NCI-H460 (cell line): ENCODE results near the gene WDR86. TPM values are rescaled to one million over a fixed set of nuclear protein-coding genes. Genes with fewer than 3 reads are reported as not detected.

Experiments
- DNase-seq: peaks from one replicate; pipeline ENCODE4 v3.0.0-alpha.2; 2016; ENCODE audit warnings: low read depth; ENCODE audit errors: extremely low read depth
- total RNA-seq: library from RNA; depleted of rRNA; stranded (reverse); fragments of >200 nt; shearing (Covaris generic); gene quantifications from 2 replicates; pipeline ENCODE4 v1.2.3, GENCODE V29; 2014

The WDR86 gene
- total RNA-seq, 1 experiment from 2014 or later, result not detected

- no peak for DNase-seq
Observed at GRCh38 chr7:151428378-151429236, 18.8 kb upstream of the WDR86 start.

GRCh38 chr7:151427705-151428377 is 18.0 kb upstream of the WDR86 start:
- no peak for DNase-seq

- no peak for DNase-seq
Observed at GRCh38 chr7:151426904-151427704, 17.3 kb upstream of the WDR86 start.

- DNase-seq, result peak; percentile 50
Observed at GRCh38 chr7:151426441-151426903, 16.6 kb upstream of the WDR86 start.

- peak; percentile 19 for DNase-seq
Observed at GRCh38 chr7:151425670-151426440, 16.0 kb upstream of the WDR86 start.

GRCh38 chr7:151424799-151425198 is 15.0 kb upstream of the WDR86 start:
- no peak for DNase-seq

GRCh38 chr7:151423936-151424335 is 14.1 kb upstream of the WDR86 start:
- DNase-seq, result no peak

GRCh38 chr7:151423226-151423625 is 13.4 kb upstream of the WDR86 start:
- DNase-seq, result no peak

GRCh38 chr7:151422212-151422611 is 12.4 kb upstream of the WDR86 start:
- DNase-seq, result no peak

GRCh38 chr7:151420144-151420543 is 10.3 kb upstream of the WDR86 start:
- no peak for DNase-seq

- no peak for DNase-seq
Observed at GRCh38 chr7:151416941-151417315, 7.1 kb upstream of the WDR86 start.

- no peak for DNase-seq
Observed at GRCh38 chr7:151416112-151416940, 6.5 kb upstream of the WDR86 start.

- peak; percentile 38 for DNase-seq
Observed at GRCh38 chr7:151415375-151416105, 5.7 kb upstream of the WDR86 start.

GRCh38 chr7:151413241-151413640 is 3.4 kb upstream of the WDR86 start:
- no peak for DNase-seq

- no peak for DNase-seq
Observed at GRCh38 chr7:151412318-151412717, 2.5 kb upstream of the WDR86 start.

GRCh38 chr7:151411551-151411950 is 1.7 kb upstream of the WDR86 start:
- DNase-seq, result no peak

- no peak for DNase-seq
Observed at GRCh38 chr7:151410405-151411390, 860 bp upstream of the WDR86 start.
